HepG2 (cell line): Measurements from ENCODE around the gene BBLN. TPM values are rescaled to one million over a fixed set of nuclear protein-coding genes. Genes with fewer than 3 reads are reported as not detected.

Experiments used
- BRD4 ChIP-seq: sonication (generic); formaldehyde crosslinking; IDR thresholded peaks from 2 replicates; pipeline ENCODE4 v1.4.0; 2020; ENCODE audit warnings: missing genetic modification reagents
- ELF1 ChIP-seq: sonication (generic); formaldehyde crosslinking; IDR thresholded peaks from 2 replicates; pipeline ENCODE4 v1.4.0; 2020; ENCODE audit warnings: missing genetic modification reagents
- GATA4 ChIP-seq: sonication (generic); IDR thresholded peaks from 2 replicates; pipeline ENCODE4 v1.6.1; 2016; ENCODE audit warnings: antibody characterized with exemption, low read depth, borderline replicate concordance
- KLF15 ChIP-seq: sonication (generic); formaldehyde crosslinking; IDR thresholded peaks from 2 replicates; pipeline ENCODE4 v1.8.1; 2023; ENCODE audit warnings: borderline replicate concordance, mild to moderate bottlenecking, inconsistent platforms, missing genetic modification reagents, mixed read lengths
- MBNL3 ChIP-seq: fragments of 250-450 bp; sonication (Bioruptor Pico); conservative IDR thresholded peaks from 2 replicates; pipeline ENCODE4 v1.8.0; 2022; ENCODE audit warnings: mild to moderate bottlenecking, inconsistent platforms
- NFKB2 ChIP-seq: sonication (generic); formaldehyde crosslinking; IDR thresholded peaks from 2 replicates; pipeline ENCODE4 v1.4.0; 2020; ENCODE audit warnings: missing genetic modification reagents, borderline replicate concordance
- POLR2A ChIP-seq, 2 experiments: IDR thresholded peaks; 2 replicates each; pipeline ENCODE4 v1.6.1; 2011; ENCODE audit warnings: low read depth in 2 of 2, low read length in 2 of 2, mild to moderate bottlenecking in 1 of 2, moderate library complexity in 1 of 2; ENCODE audit not compliant: insufficient read depth in 1 of 2
- TGIF2 ChIP-seq: IDR thresholded peaks from 2 replicates; pipeline ENCODE4 v1.6.1; 2016; ENCODE audit warnings: control low read depth, missing compliant biosample characterization
- ZNF124 ChIP-seq: sonication (generic); formaldehyde crosslinking; IDR thresholded peaks from 2 replicates; pipeline ENCODE4 v1.4.0; 2020; ENCODE audit warnings: missing genetic modification reagents
- ZNF143 ChIP-seq: sonication (generic); formaldehyde crosslinking; IDR thresholded peaks from 2 replicates; pipeline ENCODE4 v1.4.0; 2020; ENCODE audit warnings: missing genetic modification reagents
- ZNF333 ChIP-seq: sonication (generic); formaldehyde crosslinking; IDR thresholded peaks from 2 replicates; pipeline ENCODE4 v1.4.0; 2020; ENCODE audit warnings: mild to moderate bottlenecking, missing genetic modification reagents, borderline replicate concordance
- ZNF546 ChIP-seq: sonication (generic); formaldehyde crosslinking; conservative IDR thresholded peaks from 2 replicates; pipeline ENCODE4 v1.8.1; 2023; ENCODE audit warnings: mild to moderate bottlenecking, missing genetic modification reagents
- ZNF615 ChIP-seq: sonication (generic); formaldehyde crosslinking; IDR thresholded peaks from 2 replicates; pipeline ENCODE4 v1.5.0; 2020; ENCODE audit warnings: mild to moderate bottlenecking, missing genetic modification reagents, borderline replicate concordance
- ZNF660 ChIP-seq: sonication (generic); formaldehyde crosslinking; IDR thresholded peaks from 2 replicates; pipeline ENCODE4 v1.5.1; 2020; ENCODE audit warnings: mild to moderate bottlenecking, low read depth, missing genetic modification reagents, borderline replicate concordance
- ZNF7 ChIP-seq: IDR thresholded peaks from 2 replicates; pipeline ENCODE4 v1.6.1; 2016; ENCODE audit warnings: missing biosample characterization, missing genetic modification reagents
- ZSCAN30 ChIP-seq: sonication (generic); formaldehyde crosslinking; IDR thresholded peaks from 2 replicates; pipeline ENCODE4 v1.5.0; 2020; ENCODE audit warnings: mild to moderate bottlenecking, missing genetic modification reagents
- polyA plus RNA-seq, 8 experiments: library from polyadenylated mRNA; depleted of rRNA in 3 of 8; stranded (reverse) in 7 of 8; unstranded in 1 of 8; fragments of >200 nt; fragmentation: Illumina TruSeq in 4 of 8; extraction: Trizol in 4 of 8; gene quantifications; 2 replicates each; pipeline versions ENCODE4 v1.2.1 to v1.2.3, GENCODE V29; 2011 to 2016; ENCODE audit warnings: low read depth in 4 of 8, missing spikeins in 1 of 8, mixed read lengths in 1 of 8; ENCODE audit not compliant: insufficient read depth in 1 of 8
- total RNA-seq, 5 experiments: library from RNA; depleted of rRNA; stranded (reverse); fragments of >200 nt; fragmentation: Illumina TruSeq; extraction: Trizol; gene quantifications; 2 replicates each; pipeline ENCODE4 v1.2.3, GENCODE V29; 2016; ENCODE audit warnings: low read depth in 1 of 5
- TF ChIP-seq, protein P1 (sequence below): sonication (generic); formaldehyde crosslinking; IDR thresholded peaks from 2 replicates; pipeline ENCODE4 v1.5.0; 2020; ENCODE audit warnings: mild to moderate bottlenecking, missing genetic modification reagents, moderate library complexity
- TF ChIP-seq, protein P2 (sequence below): sonication (generic); formaldehyde crosslinking; IDR thresholded peaks from 2 replicates; pipeline ENCODE4 v1.8.1; 2023; ENCODE audit warnings: mild to moderate bottlenecking, missing genetic modification reagents
- TF ChIP-seq, protein P3 (sequence below): sonication (generic); formaldehyde crosslinking; IDR thresholded peaks from 2 replicates; pipeline ENCODE4 v1.4.0; 2020; ENCODE audit warnings: missing genetic modification reagents
- TF ChIP-seq, protein P4 (sequence below): sonication (generic); formaldehyde crosslinking; IDR thresholded peaks from 2 replicates; pipeline ENCODE4 v1.5.0; 2020; ENCODE audit warnings: missing genetic modification reagents
- TF ChIP-seq, protein P5 (sequence below): IDR thresholded peaks from 2 replicates; pipeline ENCODE4 v1.6.1; 2012; ENCODE audit warnings: inconsistent platforms
- TF ChIP-seq, protein P6 (sequence below): sonication (generic); formaldehyde crosslinking; IDR thresholded peaks from 2 replicates; pipeline ENCODE4 v1.5.0; 2020; ENCODE audit warnings: mild to moderate bottlenecking, missing genetic modification reagents
- TF ChIP-seq, protein P7 (sequence below): sonication (generic); formaldehyde crosslinking; IDR thresholded peaks from 2 replicates; pipeline ENCODE4 v1.4.0; 2020; ENCODE audit warnings: missing genetic modification reagents

The BBLN gene
- total and polyA plus RNA-seq, 2 of the 13 experiments (the other 11 are each of a cell fraction or from before 2014, with no cell fraction given): 27.6 to 33.1 TPM

DNA sequence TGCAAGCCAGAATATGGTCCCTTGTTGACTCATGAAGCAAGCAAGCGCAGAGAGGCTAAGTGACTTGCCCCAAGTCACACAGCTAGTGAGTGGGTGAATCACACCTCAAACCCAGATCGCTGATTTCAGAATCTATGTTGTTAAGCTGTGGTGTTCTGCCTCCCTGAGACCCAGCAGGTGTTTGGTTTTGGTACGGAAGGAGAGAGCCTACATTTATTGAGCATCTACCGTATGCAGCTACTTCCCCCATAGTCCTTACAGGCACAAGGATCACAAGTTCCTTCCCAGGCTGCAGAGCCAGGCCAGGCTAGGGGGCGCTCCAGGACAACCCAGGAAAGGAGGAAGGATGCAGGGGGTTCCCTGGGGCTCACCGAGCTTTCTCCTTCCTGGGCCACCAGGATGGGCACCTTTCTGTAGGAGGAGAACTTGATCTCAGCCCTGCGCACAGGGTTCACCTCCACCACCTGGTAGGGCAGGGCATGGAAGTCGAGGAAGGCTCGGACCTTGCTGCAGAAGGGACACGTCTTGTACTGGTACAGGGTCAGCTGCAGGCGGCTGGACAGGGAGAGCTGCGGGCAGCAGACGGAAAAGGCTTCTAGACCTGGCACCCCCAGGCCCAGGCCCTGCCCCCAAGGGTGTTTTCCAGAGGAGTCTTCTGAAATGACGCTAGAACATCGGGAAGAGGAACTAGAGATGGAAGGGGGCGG, 35.0 kb upstream of the BBLN start (continued):
- TF ChIP-seq, protein P1, sequence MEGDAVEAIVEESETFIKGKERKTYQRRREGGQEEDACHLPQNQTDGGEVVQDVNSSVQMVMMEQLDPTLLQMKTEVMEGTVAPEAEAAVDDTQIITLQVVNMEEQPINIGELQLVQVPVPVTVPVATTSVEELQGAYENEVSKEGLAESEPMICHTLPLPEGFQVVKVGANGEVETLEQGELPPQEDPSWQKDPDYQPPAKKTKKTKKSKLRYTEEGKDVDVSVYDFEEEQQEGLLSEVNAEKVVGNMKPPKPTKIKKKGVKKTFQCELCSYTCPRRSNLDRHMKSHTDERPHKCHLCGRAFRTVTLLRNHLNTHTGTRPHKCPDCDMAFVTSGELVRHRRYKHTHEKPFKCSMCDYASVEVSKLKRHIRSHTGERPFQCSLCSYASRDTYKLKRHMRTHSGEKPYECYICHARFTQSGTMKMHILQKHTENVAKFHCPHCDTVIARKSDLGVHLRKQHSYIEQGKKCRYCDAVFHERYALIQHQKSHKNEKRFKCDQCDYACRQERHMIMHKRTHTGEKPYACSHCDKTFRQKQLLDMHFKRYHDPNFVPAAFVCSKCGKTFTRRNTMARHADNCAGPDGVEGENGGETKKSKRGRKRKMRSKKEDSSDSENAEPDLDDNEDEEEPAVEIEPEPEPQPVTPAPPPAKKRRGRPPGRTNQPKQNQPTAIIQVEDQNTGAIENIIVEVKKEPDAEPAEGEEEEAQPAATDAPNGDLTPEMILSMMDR: peak; percentile 88
- TF ChIP-seq, protein P2, sequence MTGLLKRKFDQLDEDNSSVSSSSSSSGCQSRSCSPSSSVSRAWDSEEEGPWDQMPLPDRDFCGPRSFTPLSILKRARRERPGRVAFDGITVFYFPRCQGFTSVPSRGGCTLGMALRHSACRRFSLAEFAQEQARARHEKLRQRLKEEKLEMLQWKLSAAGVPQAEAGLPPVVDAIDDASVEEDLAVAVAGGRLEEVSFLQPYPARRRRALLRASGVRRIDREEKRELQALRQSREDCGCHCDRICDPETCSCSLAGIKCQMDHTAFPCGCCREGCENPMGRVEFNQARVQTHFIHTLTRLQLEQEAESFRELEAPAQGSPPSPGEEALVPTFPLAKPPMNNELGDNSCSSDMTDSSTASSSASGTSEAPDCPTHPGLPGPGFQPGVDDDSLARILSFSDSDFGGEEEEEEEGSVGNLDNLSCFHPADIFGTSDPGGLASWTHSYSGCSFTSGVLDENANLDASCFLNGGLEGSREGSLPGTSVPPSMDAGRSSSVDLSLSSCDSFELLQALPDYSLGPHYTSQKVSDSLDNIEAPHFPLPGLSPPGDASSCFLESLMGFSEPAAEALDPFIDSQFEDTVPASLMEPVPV (CRISPR knock-in tag): no peak
- TF ChIP-seq, protein P3, sequence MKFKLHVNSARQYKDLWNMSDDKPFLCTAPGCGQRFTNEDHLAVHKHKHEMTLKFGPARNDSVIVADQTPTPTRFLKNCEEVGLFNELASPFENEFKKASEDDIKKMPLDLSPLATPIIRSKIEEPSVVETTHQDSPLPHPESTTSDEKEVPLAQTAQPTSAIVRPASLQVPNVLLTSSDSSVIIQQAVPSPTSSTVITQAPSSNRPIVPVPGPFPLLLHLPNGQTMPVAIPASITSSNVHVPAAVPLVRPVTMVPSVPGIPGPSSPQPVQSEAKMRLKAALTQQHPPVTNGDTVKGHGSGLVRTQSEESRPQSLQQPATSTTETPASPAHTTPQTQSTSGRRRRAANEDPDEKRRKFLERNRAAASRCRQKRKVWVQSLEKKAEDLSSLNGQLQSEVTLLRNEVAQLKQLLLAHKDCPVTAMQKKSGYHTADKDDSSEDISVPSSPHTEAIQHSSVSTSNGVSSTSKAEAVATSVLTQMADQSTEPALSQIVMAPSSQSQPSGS (CRISPR knock-in tag): no peak
- TF ChIP-seq MBNL3 (CRISPR knock-in tag): no peak
- TF ChIP-seq ZNF7 (CRISPR knock-in tag): no peak
- TF ChIP-seq, protein P4, sequence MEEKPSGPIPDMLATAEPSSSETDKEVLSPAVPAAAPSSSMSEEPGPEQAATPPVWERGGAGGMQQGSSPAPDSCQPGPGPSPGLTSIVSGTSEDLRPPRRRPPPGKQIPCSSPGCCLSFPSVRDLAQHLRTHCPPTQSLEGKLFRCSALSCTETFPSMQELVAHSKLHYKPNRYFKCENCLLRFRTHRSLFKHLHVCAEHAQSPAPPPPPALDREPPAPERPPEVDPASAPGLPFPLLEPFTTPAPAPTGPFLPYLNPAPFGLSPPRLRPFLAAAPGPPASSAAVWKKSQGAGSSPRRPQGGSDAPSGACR (CRISPR knock-in tag): no peak
- TF ChIP-seq ZNF615 (CRISPR knock-in tag): no peak
- no peak for TF ChIP-seq ZNF333 (CRISPR knock-in tag)
- TF ChIP-seq, protein P5, sequence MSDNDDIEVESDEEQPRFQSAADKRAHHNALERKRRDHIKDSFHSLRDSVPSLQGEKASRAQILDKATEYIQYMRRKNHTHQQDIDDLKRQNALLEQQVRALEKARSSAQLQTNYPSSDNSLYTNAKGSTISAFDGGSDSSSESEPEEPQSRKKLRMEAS: peak; percentile 15; the same call in 1 of the 2 replicates
- TF ChIP-seq ELF1: peak; percentile 34; the same call in 1 of the 2 replicates
- TF ChIP-seq ZNF143 (CRISPR knock-in tag): no peak
- no peak for TF ChIP-seq ZSCAN30 (CRISPR knock-in tag)
- TF ChIP-seq NFKB2 (CRISPR knock-in tag): no peak
- TF ChIP-seq KLF15 (CRISPR knock-in tag): no peak
- no peak for TF ChIP-seq TGIF2
- 0 out of 4 replicates have a peak, but pooled peaks of 1 of the 2 experiments have one; percentile 13 for TF ChIP-seq POLR2A (IDR thresholded peaks at IDR 0.05; ENCODE audit: insufficient read depth in 1 of 2, low read depth in 2 of 2, low read length in 2 of 2)
- TF ChIP-seq, protein P6, sequence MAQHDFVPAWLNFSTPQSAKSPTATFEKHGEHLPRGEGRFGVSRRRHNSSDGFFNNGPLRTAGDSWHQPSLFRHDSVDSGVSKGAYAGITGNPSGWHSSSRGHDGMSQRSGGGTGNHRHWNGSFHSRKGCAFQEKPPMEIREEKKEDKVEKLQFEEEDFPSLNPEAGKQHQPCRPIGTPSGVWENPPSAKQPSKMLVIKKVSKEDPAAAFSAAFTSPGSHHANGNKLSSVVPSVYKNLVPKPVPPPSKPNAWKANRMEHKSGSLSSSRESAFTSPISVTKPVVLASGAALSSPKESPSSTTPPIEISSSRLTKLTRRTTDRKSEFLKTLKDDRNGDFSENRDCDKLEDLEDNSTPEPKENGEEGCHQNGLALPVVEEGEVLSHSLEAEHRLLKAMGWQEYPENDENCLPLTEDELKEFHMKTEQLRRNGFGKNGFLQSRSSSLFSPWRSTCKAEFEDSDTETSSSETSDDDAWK: no peak
- TF ChIP-seq ZNF546 (CRISPR knock-in tag): no peak
- TF ChIP-seq, protein P7, sequence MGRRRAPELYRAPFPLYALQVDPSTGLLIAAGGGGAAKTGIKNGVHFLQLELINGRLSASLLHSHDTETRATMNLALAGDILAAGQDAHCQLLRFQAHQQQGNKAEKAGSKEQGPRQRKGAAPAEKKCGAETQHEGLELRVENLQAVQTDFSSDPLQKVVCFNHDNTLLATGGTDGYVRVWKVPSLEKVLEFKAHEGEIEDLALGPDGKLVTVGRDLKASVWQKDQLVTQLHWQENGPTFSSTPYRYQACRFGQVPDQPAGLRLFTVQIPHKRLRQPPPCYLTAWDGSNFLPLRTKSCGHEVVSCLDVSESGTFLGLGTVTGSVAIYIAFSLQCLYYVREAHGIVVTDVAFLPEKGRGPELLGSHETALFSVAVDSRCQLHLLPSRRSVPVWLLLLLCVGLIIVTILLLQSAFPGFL (CRISPR knock-in tag): no peak
- TF ChIP-seq BRD4 (CRISPR knock-in tag): no peak
- TF ChIP-seq GATA4: no peak
- no peak for TF ChIP-seq ZNF660 (CRISPR knock-in tag)
- no peak for TF ChIP-seq ZNF124
